GM12874 (cell line): ENCODE data around the gene WNT5A.

Experiments
- TF ChIP-seq, protein P1 (sequence below): IDR thresholded peaks from 2 replicates; pipeline ENCODE4 v1.5.1; 2011; ENCODE audit warnings: low read depth, mild to moderate bottlenecking, control low read depth, low read length, moderate library complexity; ENCODE audit not compliant: insufficient read depth

The WNT5A gene

DNA sequence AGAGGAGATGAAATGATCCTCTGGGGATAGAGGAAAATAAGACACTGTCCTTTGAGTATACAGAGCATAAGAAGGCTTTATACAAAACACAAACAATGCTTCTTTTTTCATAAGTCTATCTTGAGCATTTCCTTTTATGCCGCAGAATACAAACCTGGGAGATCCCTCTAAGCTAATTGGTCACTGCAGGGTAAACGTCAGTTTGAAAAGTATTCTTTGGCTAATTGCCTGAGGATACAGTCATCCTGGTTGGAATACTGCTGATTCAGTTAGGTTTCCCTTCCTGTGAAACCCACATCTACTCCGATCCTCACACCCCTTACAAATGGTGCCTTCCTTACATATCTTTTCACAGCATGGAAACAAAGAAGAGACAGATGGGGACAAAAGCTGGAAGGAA, 10.6 kb downstream of the WNT5A start:
- TF ChIP-seq, protein P1, sequence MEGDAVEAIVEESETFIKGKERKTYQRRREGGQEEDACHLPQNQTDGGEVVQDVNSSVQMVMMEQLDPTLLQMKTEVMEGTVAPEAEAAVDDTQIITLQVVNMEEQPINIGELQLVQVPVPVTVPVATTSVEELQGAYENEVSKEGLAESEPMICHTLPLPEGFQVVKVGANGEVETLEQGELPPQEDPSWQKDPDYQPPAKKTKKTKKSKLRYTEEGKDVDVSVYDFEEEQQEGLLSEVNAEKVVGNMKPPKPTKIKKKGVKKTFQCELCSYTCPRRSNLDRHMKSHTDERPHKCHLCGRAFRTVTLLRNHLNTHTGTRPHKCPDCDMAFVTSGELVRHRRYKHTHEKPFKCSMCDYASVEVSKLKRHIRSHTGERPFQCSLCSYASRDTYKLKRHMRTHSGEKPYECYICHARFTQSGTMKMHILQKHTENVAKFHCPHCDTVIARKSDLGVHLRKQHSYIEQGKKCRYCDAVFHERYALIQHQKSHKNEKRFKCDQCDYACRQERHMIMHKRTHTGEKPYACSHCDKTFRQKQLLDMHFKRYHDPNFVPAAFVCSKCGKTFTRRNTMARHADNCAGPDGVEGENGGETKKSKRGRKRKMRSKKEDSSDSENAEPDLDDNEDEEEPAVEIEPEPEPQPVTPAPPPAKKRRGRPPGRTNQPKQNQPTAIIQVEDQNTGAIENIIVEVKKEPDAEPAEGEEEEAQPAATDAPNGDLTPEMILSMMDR, result no peak

DNA sequence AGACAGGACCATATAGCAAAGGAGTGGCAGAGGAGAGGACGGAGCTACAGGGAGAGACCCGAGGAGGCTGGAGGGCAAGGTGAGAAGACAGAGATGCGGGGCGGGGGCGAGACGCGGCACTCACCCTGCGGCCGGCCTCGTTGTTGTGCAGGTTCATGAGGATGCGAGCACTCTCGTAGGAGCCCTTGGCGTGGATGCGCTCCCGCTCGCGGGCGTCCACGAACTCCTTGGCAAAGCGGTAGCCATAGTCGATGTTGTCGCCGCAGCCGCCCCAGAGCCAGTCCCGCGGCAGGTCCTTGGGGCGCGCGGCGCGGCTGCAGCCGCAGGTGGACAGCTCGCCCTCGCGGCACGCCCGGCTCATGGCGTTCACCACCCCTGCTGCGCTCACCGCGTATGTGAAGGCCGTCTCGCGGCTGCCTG, 12.9 kb downstream of the WNT5A start:
- TF ChIP-seq, protein P1, result no peak

DNA sequence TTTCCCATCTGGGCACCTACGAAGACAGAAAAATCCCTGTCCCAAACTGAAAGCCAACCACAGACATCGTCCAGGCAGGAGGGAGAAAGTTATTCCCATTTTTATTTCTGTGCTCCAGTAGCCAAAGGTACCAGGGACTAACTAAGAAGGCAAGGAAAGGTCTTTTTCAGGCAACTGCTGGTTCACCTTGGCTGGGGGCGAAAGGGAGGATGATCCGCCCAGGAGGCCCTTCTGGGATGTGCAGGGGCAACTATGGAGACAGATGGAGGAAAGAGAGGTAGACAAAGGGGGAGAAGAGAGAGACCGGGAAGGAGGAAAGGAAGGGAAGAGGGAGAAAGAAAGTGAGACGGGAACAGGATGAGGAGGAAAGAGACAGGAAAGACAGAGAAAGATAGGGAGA, 13.3 kb downstream of the WNT5A start:
- TF ChIP-seq, protein P1, result no peak

DNA sequence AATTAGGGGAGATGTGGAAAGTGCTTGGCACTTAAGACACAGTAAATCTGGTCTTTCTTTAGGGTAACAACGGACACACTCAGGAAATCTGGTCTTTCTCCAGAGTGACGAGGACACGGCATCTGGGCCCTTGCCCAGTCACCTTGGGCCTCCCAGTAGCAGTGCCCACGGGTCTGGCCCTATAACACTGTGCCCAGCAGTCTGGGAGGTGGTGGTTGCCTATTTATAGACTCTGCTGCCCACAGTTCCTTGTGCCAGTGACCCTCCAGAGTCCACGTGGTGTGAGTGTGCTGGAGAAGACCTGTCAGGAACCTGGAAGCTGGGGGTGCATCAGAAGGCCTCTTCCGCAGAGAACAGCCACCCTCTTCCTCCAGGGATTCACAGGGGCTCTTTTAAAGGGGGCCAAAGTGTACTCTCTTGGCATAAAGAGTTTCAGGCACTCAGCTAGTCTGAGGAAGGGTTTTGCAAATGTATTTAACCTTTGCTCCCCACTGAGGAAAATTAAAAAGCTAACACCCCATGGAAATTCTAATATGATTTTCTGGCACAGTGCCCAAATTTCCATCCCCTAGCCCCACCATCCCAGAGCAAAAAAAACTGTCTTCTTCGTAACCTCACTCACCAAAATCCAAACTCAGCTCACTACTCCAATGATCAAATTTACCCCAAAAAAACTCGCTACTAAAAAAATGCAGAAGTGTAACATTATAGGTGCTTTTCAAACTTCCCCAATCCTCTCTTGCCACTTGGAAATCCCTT, 15.4 kb downstream of the WNT5A start:
- TF ChIP-seq, protein P1, result no peak

DNA sequence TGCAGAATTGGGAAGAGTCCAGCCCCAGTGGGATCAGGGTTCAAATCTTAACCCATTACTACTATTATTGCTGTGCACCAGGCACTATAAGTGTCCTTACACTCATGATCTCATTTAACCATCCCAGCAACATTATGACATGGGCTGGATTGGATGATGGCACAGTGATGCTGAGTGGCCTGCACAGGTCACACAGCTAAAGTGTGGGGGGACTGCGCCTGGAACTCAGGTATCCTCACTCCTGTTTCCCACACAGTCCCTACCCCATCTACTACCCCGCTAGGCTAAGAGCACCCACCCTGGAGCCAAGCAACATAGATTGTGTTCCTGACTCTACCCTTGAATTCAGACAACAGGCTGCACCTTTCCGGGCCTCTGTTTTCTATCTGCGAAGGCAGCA, 16.0 kb downstream of the WNT5A start:
- TF ChIP-seq, protein P1, result no peak

DNA sequence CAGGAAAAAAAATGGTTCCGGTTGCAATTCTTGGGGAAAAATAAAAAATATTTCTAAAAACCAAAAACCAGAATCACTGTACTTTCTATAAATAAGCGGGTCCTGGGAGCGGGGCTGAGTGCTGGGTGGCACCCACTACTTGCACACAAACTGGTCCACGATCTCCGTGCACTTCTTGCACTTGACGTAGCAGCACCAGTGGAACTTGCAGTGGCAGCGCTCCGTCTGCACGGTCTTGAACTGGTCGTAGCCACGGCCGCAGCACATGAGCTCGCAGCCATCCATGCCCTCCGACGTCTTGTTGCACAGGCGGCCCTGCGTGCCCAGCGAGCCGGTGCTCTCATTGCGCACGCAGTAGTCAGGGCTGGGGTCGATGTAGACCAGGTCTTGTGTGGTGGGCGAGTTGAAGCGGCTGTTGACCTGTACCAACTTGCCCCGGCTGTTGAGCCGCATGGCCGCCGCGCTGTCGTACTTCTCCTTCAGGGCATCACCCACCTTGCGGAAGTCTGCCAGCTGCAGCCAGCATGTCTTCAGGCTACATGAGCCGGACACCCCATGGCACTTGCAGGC, 17.1 kb downstream of the WNT5A start:
- TF ChIP-seq, protein P1, result no peak

DNA sequence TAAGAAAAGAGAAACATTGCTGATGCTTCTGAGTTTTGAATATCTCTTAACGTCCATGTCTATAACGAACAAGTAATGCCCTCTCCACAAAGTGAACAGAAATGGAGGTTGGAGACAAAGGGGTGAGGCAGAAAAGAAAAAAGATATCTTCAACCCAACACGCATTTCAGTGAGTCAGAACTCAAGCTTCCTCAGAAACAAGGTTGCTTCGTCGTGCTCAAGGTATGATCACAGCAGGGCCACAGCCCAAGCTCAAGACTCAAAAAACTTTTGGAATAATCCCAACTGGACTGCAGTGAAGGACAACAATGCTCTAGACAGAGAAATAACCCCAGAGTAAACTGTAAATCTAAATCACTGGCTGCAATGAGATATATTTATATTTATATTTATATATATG, 18.9 kb downstream of the WNT5A start:
- TF ChIP-seq, protein P1, result no peak
